ENCODE measurements around the gene CHMP5. TPM values are rescaled to one million over a fixed set of nuclear protein-coding genes. Genes with fewer than 3 reads are reported as not detected.

The CHMP5 gene
- total RNA-seq, 1 experiment from 2014 or later: 74.4 TPM

DNA sequence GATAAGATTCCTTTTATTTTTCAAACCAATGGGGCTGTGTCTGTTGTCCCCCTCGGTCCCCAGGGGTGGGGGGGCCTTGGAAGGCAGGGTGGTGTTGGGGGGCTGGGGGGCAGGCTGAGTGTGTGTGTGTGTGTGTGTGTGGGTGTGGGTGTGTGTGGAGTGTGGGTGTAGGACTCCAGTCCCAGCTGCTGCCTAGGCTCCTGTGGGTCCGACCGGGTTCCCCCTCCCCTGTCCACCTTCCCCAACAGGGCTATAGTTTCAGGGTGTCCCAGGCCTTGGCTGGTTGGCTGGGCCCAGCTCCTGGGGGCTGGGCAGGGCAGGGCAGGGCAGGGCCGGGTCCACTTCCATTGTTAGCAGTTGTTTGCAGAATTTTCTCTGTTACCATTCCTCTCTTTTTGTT is 23.4 kb downstream of the CHMP5 start:
- no TSS peak for BruUV-seq (replicated peaks)
- intact Hi-C loops (cut with micrococcal nuclease; ENCODE audit: unreplicated experiment): loop anchor here (5.0 kb wide), 1 partner anchor 179 kb away; no protein-coding TSS in a partner anchor
- ChIA-PET CTCF (interaction anchor here (0.5 kb wide), 1 partner anchor 165 kb away, joined by 3 read pairs; no protein-coding TSS in a partner anchor), POLR2A (ENCODE audit: low non-redundant PET) (no interaction called here)
- no peaks in the 10 kb centered on the region for H3K9me3 ChIP-seq (ENCODE audit: low read depth, low read length, poor library complexity, severe bottlenecking)
- DNase-seq (ENCODE audit: low spot score): no peak
- no peak overlapping the region for H3K27ac ChIP-seq (ENCODE audit: low read depth, low read length, poor library complexity, severe bottlenecking)
- no peaks in the 10 kb centered on the region for H3K27me3 ChIP-seq (replicated peaks; ENCODE audit: insufficient read depth, low read depth, low read length, poor library complexity)
- TF ChIP-seq EZH2 (IDR thresholded peaks at IDR 0.05; ENCODE audit: borderline replicate concordance, low read depth, low read length, poor library complexity, severe bottlenecking): no peak
- TF ChIP-seq, protein P1, sequence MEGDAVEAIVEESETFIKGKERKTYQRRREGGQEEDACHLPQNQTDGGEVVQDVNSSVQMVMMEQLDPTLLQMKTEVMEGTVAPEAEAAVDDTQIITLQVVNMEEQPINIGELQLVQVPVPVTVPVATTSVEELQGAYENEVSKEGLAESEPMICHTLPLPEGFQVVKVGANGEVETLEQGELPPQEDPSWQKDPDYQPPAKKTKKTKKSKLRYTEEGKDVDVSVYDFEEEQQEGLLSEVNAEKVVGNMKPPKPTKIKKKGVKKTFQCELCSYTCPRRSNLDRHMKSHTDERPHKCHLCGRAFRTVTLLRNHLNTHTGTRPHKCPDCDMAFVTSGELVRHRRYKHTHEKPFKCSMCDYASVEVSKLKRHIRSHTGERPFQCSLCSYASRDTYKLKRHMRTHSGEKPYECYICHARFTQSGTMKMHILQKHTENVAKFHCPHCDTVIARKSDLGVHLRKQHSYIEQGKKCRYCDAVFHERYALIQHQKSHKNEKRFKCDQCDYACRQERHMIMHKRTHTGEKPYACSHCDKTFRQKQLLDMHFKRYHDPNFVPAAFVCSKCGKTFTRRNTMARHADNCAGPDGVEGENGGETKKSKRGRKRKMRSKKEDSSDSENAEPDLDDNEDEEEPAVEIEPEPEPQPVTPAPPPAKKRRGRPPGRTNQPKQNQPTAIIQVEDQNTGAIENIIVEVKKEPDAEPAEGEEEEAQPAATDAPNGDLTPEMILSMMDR (conservative IDR thresholded peaks at IDR 0.05; ENCODE audit: low read depth, low read length): no peak
- H3K4me1 ChIP-seq (ENCODE audit: insufficient read depth, low read length, poor library complexity, severe bottlenecking): peaks cover 4% of the 10 kb centered on the region
- no peaks in the 10 kb centered on the region for H3K36me3 ChIP-seq (ENCODE audit: insufficient read depth, low read length, poor library complexity, severe bottlenecking)
- no peak overlapping the region for H3K4me3 ChIP-seq (ENCODE audit: low read depth, low read length, poor library complexity, severe bottlenecking)

DNA sequence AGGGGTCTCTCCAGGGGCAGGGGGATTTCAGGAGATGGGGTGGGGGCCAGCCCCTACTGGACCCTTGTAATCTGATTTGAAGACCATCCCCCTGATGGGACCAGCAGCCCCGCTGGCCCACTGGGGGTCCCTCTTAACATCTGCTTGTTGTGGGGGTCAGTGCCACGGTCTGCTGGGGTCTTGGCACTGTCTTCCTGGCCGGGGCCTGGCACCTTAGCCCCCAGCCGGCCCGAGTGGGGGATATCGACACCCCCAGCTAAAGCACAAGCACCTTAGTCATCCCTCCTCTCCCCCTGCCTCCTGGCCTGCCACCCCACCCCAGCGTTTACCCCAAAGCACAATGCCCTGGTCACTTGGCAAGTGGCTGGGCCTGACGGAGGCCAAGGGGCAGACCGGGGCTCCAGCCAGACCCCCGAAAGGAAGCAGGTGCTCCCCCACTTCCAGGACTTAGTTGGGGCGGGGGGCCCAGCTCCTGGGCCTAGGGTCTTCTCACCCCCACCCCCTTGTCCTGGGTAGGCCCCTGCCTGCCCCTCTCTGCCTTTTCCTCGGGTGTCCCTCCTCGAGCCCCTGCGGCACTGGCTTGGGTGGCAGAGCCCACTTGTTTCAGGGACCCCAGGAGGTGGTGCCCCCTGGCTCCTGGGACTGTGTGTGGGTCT is 24.1 kb downstream of the CHMP5 start:
- ChIA-PET POLR2A (ENCODE audit: low non-redundant PET) (no interaction called here), CTCF (interaction anchor here (0.5 kb wide), 1 partner anchor 164 kb away, joined by 3 read pairs; no protein-coding TSS in a partner anchor)
- peak overlapping the region; percentile 97 for H3K27ac ChIP-seq (ENCODE audit: low read depth, low read length, poor library complexity, severe bottlenecking)
- H3K4me1 ChIP-seq (ENCODE audit: insufficient read depth, low read length, poor library complexity, severe bottlenecking): peaks cover 4% of the 10 kb centered on the region
- H3K9me3 ChIP-seq (ENCODE audit: low read depth, low read length, poor library complexity, severe bottlenecking): no peaks in the 10 kb centered on the region
- intact Hi-C loops (cut with micrococcal nuclease; ENCODE audit: unreplicated experiment): loop anchor here (5.0 kb wide), 1 partner anchor 178 kb away; no protein-coding TSS in a partner anchor
- no TSS peak for BruUV-seq (replicated peaks)
- no peaks in the 10 kb centered on the region for H3K27me3 ChIP-seq (replicated peaks; ENCODE audit: insufficient read depth, low read depth, low read length, poor library complexity)
- no peak for DNase-seq (ENCODE audit: low spot score)
- no peak for TF ChIP-seq EZH2 (IDR thresholded peaks at IDR 0.05; ENCODE audit: borderline replicate concordance, low read depth, low read length, poor library complexity, severe bottlenecking)
- TF ChIP-seq, protein P1 (conservative IDR thresholded peaks at IDR 0.05; ENCODE audit: low read depth, low read length): no peak
- no peaks in the 10 kb centered on the region for H3K36me3 ChIP-seq (ENCODE audit: insufficient read depth, low read length, poor library complexity, severe bottlenecking)
- peak overlapping the region; percentile 79 for H3K4me3 ChIP-seq (ENCODE audit: low read depth, low read length, poor library complexity, severe bottlenecking)

DNA sequence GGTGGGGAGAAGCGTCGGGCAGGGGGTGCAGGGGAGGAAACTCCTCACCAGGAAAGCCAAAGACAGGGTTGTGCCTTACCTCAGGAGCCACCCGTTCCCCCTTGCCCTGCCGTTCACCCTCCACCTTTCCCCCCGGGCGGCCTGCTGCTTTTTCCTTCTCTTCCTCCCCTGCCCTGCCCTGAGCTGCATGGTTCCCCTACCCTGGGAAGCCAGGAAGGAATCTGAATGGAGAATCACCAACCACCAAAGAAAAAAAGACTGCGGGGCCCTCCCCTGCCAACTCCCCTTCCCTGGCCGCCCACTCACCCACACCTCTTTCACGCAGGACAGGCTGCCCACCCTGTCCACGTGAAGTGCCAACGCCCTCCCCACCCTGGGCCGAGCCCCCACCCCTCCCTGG is 24.6 kb downstream of the CHMP5 start:
- TF ChIP-seq EZH2 (IDR thresholded peaks at IDR 0.05; ENCODE audit: borderline replicate concordance, low read depth, low read length, poor library complexity, severe bottlenecking): no peak
- Histone ChIP-seq H3K27ac (ENCODE audit: low read depth, low read length, poor library complexity, severe bottlenecking) (peak overlapping the region; percentile 97), H3K9me3 (ENCODE audit: low read depth, low read length, poor library complexity, severe bottlenecking) (no peaks in the 10 kb centered on the region), H3K27me3 (replicated peaks; ENCODE audit: insufficient read depth, low read depth, low read length, poor library complexity) (no peaks in the 10 kb centered on the region), H3K4me1 (ENCODE audit: insufficient read depth, low read length, poor library complexity, severe bottlenecking) (peaks cover 4% of the 10 kb centered on the region), H3K36me3 (ENCODE audit: insufficient read depth, low read length, poor library complexity, severe bottlenecking) (peaks cover 1% of the 10 kb centered on the region), H3K4me3 (ENCODE audit: low read depth, low read length, poor library complexity, severe bottlenecking) (peak overlapping the region; percentile 79)
- DNase-seq (ENCODE audit: low spot score): peak; percentile 27
- BruUV-seq (replicated peaks): no TSS peak
- CTCF ChIA-PET: interaction anchor here (0.8 to 1.0 kb wide), 3 partner anchors 177 to 292 kb away, joined by 3 to 4 read pairs (median 3); no protein-coding TSS in a partner anchor
- intact Hi-C loops (cut with micrococcal nuclease; ENCODE audit: unreplicated experiment): loop anchor here (5.0 kb wide), 1 partner anchor 178 kb away; no protein-coding TSS in a partner anchor
- POLR2A ChIA-PET (ENCODE audit: low non-redundant PET): no interaction called here
